ENCODE data around the gene VWC2L. TPM values are rescaled to one million over a fixed set of nuclear protein-coding genes. Genes with fewer than 3 reads are reported as not detected.

Gene VWC2L
- total and polyA plus RNA-seq, 4 donors: not detected

DNA sequence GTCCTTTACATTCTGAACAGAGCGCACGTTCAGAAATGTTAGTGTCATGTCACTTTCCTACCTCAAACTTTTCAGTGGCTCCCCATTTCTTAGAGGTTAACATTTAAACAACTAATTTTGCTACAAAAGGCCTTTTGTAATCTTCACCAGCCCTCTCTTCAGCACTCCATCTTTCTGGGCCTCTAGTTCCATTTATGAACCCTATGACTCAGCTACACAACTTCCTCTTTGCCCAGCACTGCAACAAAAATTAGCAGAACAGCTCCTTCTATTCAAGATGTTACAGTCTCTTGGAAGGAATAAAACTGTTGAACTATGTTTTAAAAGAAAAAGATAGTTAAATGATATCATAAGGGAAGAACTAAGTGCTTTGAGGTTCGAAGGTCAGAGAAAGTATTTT is 139.9 kb downstream of the VWC2L start:
- H3K4me3 ChIP-seq (ENCODE audit: low read depth in 1 of 3, low read length in 3 of 3): no peak overlapping the region
- no peaks in the 10 kb centered on the region for H3K4me1 ChIP-seq (ENCODE audit: control insufficient read depth in 4 of 4, insufficient read depth in 4 of 4, low read length in 3 of 4)
- DNase-seq (ENCODE audit: low spot score): no peak
- H3K9ac ChIP-seq (ENCODE audit: low read depth in 1 of 2, low read length in 2 of 2): no peak overlapping the region
- H3K27me3 ChIP-seq (ENCODE audit: control insufficient read depth in 4 of 4, insufficient read depth in 4 of 4, low read length in 3 of 4): peaks cover 0 to 2% (median 0%) of the 10 kb centered on the region in 4 donors
- TF ChIP-seq TAF1 (conservative IDR thresholded peaks at IDR 0.05): no peak
- no peak for TF ChIP-seq NR2F2 (IDR thresholded peaks at IDR 0.05)
- TF ChIP-seq YY1 (IDR thresholded peaks at IDR 0.05): no peak
- TF ChIP-seq HNF4G (IDR thresholded peaks at IDR 0.05): no peak
- no peak for TF ChIP-seq JUND (IDR thresholded peaks at IDR 0.05)
- no peaks in the 10 kb centered on the region for H3K36me3 ChIP-seq (ENCODE audit: control insufficient read depth in 4 of 4, insufficient read depth in 3 of 4, low read depth in 1 of 4, low read length in 3 of 4)
- no peak overlapping the region for H3K27ac ChIP-seq (ENCODE audit: low read depth in 1 of 2, low read length in 2 of 2)
- 82% methylated on average over 3 of the region's 3 CpGs for WGBS
- H3K9me3 ChIP-seq (ENCODE audit: control insufficient read depth in 4 of 4, low read length in 3 of 4): no peaks in the 10 kb centered on the region

DNA sequence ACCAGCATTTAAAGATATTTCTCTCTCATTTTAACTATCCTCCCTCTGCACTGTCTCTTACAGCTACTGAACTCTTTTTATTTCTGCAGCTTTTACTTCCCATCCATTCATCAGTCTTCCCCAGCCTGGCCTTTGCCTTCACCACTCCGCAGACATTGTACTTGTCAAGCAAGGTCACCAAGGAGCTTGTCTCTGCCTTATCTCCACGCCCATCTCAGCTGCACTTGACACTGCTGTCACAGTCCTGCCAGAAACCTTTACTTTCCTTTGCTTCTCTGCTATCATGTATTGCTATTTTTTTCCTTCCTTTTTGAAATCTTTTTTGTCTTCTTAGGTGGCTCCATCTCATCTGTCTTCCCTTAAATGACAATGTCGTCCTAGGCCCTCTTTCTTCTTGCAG is 147.0 kb downstream of the VWC2L start:
- 66% methylated on average over 3 of the region's 3 CpGs for WGBS
- Histone ChIP-seq H3K4me3 (ENCODE audit: low read depth in 1 of 3, low read length in 3 of 3) (no peak overlapping the region), H3K9me3 (ENCODE audit: control insufficient read depth in 4 of 4, low read length in 3 of 4) (no peaks in the 10 kb centered on the region), H3K4me1 (ENCODE audit: control insufficient read depth in 4 of 4, insufficient read depth in 4 of 4, low read length in 3 of 4) (no peaks in the 10 kb centered on the region), H3K36me3 (ENCODE audit: control insufficient read depth in 4 of 4, insufficient read depth in 3 of 4, low read depth in 1 of 4, low read length in 3 of 4) (no peaks in the 10 kb centered on the region), H3K27ac (ENCODE audit: low read depth in 1 of 2, low read length in 2 of 2) (no peak overlapping the region), H3K9ac (ENCODE audit: low read depth in 1 of 2, low read length in 2 of 2) (no peak overlapping the region), H3K27me3 (ENCODE audit: control insufficient read depth in 4 of 4, insufficient read depth in 4 of 4, low read length in 3 of 4) (peaks cover 0 to 2% (median 0%) of the 10 kb centered on the region in 4 donors)
- TF ChIP-seq HNF4A (conservative IDR thresholded peaks at IDR 0.05) (no peak), FOXA2 (IDR thresholded peaks at IDR 0.05) (no peak), MAX (IDR thresholded peaks at IDR 0.05) (no peak), SP1 (IDR thresholded peaks at IDR 0.05) (no peak), YY1 (IDR thresholded peaks at IDR 0.05) (no peak), EGR1 (IDR thresholded peaks at IDR 0.05; ENCODE audit: low read depth in 2 of 2) (no peak), HNF4G (IDR thresholded peaks at IDR 0.05) (no peak), GABPA (IDR thresholded peaks at IDR 0.05 in 1 of 2, conservative IDR thresholded peaks at IDR 0.05 in 1 of 2) (no peak), TAF1 (conservative IDR thresholded peaks at IDR 0.05) (no peak)
- DNase-seq (ENCODE audit: low spot score): no peak

DNA sequence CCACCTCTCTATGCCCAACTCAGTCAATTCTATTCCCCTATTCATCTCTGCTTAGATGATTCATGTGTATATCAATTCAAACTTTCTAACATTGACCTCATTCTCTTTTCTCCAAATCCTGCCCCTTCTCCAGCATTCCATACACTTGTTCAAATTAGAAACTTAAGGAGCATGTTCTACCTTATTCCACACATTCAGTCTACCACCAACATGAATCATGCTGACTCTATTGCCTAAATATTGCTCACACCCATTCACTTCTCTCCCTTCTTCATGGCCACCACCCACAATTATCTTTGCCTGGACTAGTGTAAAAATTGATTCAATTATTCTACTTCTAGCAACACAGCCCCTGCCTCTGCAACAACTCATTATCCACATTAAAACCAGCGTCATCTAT is 147.5 kb downstream of the VWC2L start:
- H3K9ac ChIP-seq (ENCODE audit: low read depth in 1 of 2, low read length in 2 of 2): no peak overlapping the region

More for the DNA sequence above, 147.5 kb downstream of the VWC2L start:
- peaks cover 0 to 2% (median 0%) of the 10 kb centered on the region in 4 donors for H3K27me3 ChIP-seq (ENCODE audit: control insufficient read depth in 4 of 4, insufficient read depth in 4 of 4, low read length in 3 of 4)
- 79% methylated on average over 1 of the region's 1 CpG for WGBS
- no peaks in the 10 kb centered on the region for H3K9me3 ChIP-seq (ENCODE audit: control insufficient read depth in 4 of 4, low read length in 3 of 4)
- H3K27ac ChIP-seq (ENCODE audit: low read depth in 1 of 2, low read length in 2 of 2): no peak overlapping the region
- DNase-seq (ENCODE audit: low spot score): no peak
- no peaks in the 10 kb centered on the region for H3K36me3 ChIP-seq (ENCODE audit: control insufficient read depth in 4 of 4, insufficient read depth in 3 of 4, low read depth in 1 of 4, low read length in 3 of 4)
- no peak for TF ChIP-seq REST (IDR thresholded peaks at IDR 0.05)
- TF ChIP-seq, protein P1, sequence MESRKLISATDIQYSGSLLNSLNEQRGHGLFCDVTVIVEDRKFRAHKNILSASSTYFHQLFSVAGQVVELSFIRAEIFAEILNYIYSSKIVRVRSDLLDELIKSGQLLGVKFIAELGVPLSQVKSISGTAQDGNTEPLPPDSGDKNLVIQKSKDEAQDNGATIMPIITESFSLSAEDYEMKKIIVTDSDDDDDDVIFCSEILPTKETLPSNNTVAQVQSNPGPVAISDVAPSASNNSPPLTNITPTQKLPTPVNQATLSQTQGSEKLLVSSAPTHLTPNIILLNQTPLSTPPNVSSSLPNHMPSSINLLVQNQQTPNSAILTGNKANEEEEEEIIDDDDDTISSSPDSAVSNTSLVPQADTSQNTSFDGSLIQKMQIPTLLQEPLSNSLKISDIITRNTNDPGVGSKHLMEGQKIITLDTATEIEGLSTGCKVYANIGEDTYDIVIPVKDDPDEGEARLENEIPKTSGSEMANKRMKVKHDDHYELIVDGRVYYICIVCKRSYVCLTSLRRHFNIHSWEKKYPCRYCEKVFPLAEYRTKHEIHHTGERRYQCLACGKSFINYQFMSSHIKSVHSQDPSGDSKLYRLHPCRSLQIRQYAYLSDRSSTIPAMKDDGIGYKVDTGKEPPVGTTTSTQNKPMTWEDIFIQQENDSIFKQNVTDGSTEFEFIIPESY (IDR thresholded peaks at IDR 0.05): no peak
- TF ChIP-seq RAD21 (IDR thresholded peaks at IDR 0.05): no peak
- no peak for TF ChIP-seq MAX (IDR thresholded peaks at IDR 0.05)
- TF ChIP-seq NR2F2 (IDR thresholded peaks at IDR 0.05): no peak
- TF ChIP-seq FOXA2 (IDR thresholded peaks at IDR 0.05): no peak
- TF ChIP-seq HNF4G (IDR thresholded peaks at IDR 0.05): no peak
- no peak for TF ChIP-seq HNF4A (conservative IDR thresholded peaks at IDR 0.05)
- TF ChIP-seq RXRA (IDR thresholded peaks at IDR 0.05): no peak
- TF ChIP-seq EGR1 (IDR thresholded peaks at IDR 0.05; ENCODE audit: low read depth in 2 of 2): no peak
- TF ChIP-seq JUND (IDR thresholded peaks at IDR 0.05): no peak
- TF ChIP-seq, protein P2, sequence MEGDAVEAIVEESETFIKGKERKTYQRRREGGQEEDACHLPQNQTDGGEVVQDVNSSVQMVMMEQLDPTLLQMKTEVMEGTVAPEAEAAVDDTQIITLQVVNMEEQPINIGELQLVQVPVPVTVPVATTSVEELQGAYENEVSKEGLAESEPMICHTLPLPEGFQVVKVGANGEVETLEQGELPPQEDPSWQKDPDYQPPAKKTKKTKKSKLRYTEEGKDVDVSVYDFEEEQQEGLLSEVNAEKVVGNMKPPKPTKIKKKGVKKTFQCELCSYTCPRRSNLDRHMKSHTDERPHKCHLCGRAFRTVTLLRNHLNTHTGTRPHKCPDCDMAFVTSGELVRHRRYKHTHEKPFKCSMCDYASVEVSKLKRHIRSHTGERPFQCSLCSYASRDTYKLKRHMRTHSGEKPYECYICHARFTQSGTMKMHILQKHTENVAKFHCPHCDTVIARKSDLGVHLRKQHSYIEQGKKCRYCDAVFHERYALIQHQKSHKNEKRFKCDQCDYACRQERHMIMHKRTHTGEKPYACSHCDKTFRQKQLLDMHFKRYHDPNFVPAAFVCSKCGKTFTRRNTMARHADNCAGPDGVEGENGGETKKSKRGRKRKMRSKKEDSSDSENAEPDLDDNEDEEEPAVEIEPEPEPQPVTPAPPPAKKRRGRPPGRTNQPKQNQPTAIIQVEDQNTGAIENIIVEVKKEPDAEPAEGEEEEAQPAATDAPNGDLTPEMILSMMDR (IDR thresholded peaks at IDR 0.05; ENCODE audit: low read depth, low read length, missing input control): no peak
- no peak for TF ChIP-seq FOXA1 (IDR thresholded peaks at IDR 0.05)
- no peak for TF ChIP-seq ATF3 (IDR thresholded peaks at IDR 0.05)
- TF ChIP-seq GABPA (IDR thresholded peaks at IDR 0.05 in 1 of 2, conservative IDR thresholded peaks at IDR 0.05 in 1 of 2): no peak
- TF ChIP-seq YY1 (IDR thresholded peaks at IDR 0.05): no peak
- no peak for TF ChIP-seq TAF1 (conservative IDR thresholded peaks at IDR 0.05)
- TF ChIP-seq SP1 (IDR thresholded peaks at IDR 0.05): no peak
- no peaks in the 10 kb centered on the region for H3K4me1 ChIP-seq (ENCODE audit: control insufficient read depth in 4 of 4, insufficient read depth in 4 of 4, low read length in 3 of 4)
- H3K4me3 ChIP-seq (ENCODE audit: low read depth in 1 of 3, low read length in 3 of 3): no peak overlapping the region
